A549 (cell line): Measurements from ENCODE around the gene FGGY. TPM values are rescaled to one million over a fixed set of nuclear protein-coding genes. Genes with fewer than 3 reads are reported as not detected.

Experiments used
- ATAC-seq, 2 experiments: fragments of 200-7000 bp in 1 of 2; fragments of >200 bp in 1 of 2; cut with Nextera tagmentation in 1 of 2; cut with Tn5 transposase in 1 of 2; 3 replicates each; pipeline versions ENCODE4 v1.8.0 to v1.9.1; 2018 to 2020; ENCODE audit warnings: mild to moderate bottlenecking in 1 of 2, moderate library complexity in 1 of 2
- CTCF ChIA-PET: fragments of 300-600 bp; sonication (Branson Sonifier 250); formaldehyde crosslinking; extraction: SDS; loops from one replicate; lab custom pipeline; 2021; ENCODE audit warnings: antibody characterized with exemption, inconsistent platforms; lab: Yijun Ruan, JAX
- POLR2A ChIA-PET: fragments of 350-600 bp; formaldehyde crosslinking; extraction: SDS; loops from one replicate; lab custom pipeline; 2021; ENCODE audit warnings: antibody characterized with exemption, inconsistent platforms; lab: Yijun Ruan, JAX
- DNase-seq, 2 experiments: peaks; one replicate each; pipeline versions ENCODE4 v3.0.0 to v3.0.0-alpha.2; 2011 to 2016; ENCODE audit warnings: low read depth in 1 of 2, low spot score in 1 of 2
- FAIRE-seq: peaks from 2 replicates; lab custom pipeline; 2011; peaks lifted over from hg19 to GRCh38; lab: Jason Lieb, UNC
- H3K27ac ChIP-seq, 2 experiments: fragments of >200 bp; sonication (Bioruptor Twin); formaldehyde crosslinking; 3 replicates each; pipeline ENCODE4 v1.5.1; 2016 to 2017
- H3K4me1 ChIP-seq: fragments of >200 bp; sonication (Bioruptor Twin); formaldehyde crosslinking; 3 replicates; pipeline ENCODE4 v1.6.1; 2016
- H3K4me2 ChIP-seq: fragments of >200 bp; sonication (Bioruptor Twin); formaldehyde crosslinking; 3 replicates; pipeline ENCODE4 v1.6.1; 2016
- H3K4me3 ChIP-seq: fragments of >200 bp; sonication (Bioruptor Twin); formaldehyde crosslinking; 3 replicates; pipeline ENCODE4 v1.5.1; 2016
- H3K9me3 ChIP-seq: fragments of >200 bp; sonication (Bioruptor Twin); formaldehyde crosslinking; 3 replicates; pipeline ENCODE4 v1.6.1; 2016
- ATOH8 ChIP-seq: fragments of 250-450 bp; sonication (Bioruptor Pico); IDR thresholded peaks from 2 replicates; pipeline ENCODE4 v1.5.0; 2020; ENCODE audit warnings: low read depth, mild to moderate bottlenecking, moderate library complexity
- CBX8 ChIP-seq: fragments of 200-600 bp; sonication (generic); IDR thresholded peaks from 2 replicates; pipeline ENCODE4 v1.6.1; 2016
- ESRRA ChIP-seq: fragments of 150-350 bp; IDR thresholded peaks from 2 replicates; pipeline ENCODE4 v1.6.1; 2014; ENCODE audit warnings: mild to moderate bottlenecking, low read length, borderline replicate concordance
- FOSB ChIP-seq: fragments of 250-450 bp; sonication (Bioruptor Pico); IDR thresholded peaks from 2 replicates; pipeline ENCODE4 v1.5.0; 2020; ENCODE audit warnings: mild to moderate bottlenecking, moderate library complexity
- GATA3 ChIP-seq: IDR thresholded peaks from 2 replicates; pipeline ENCODE4 v1.6.1; 2012; ENCODE audit warnings: borderline replicate concordance
- HEYL ChIP-seq: fragments of 250-450 bp; sonication (Bioruptor Pico); IDR thresholded peaks from 2 replicates; pipeline ENCODE4 v1.8.0; 2021; ENCODE audit warnings: mild to moderate bottlenecking, moderate library complexity
- HOXA7 ChIP-seq: fragments of 250-450 bp; sonication (Bioruptor Pico); IDR thresholded peaks from 2 replicates; pipeline ENCODE4 v1.5.0; 2020; ENCODE audit warnings: mild to moderate bottlenecking, moderate library complexity
- HOXB13 ChIP-seq: fragments of 250-450 bp; sonication (Bioruptor Pico); IDR thresholded peaks from 2 replicates; pipeline ENCODE4 v1.5.0; 2020; ENCODE audit warnings: low read depth, mild to moderate bottlenecking, moderate library complexity
- HOXB5 ChIP-seq: fragments of 250-450 bp; sonication (Bioruptor Pico); IDR thresholded peaks from 2 replicates; pipeline ENCODE4 v1.5.0; 2020; ENCODE audit warnings: mild to moderate bottlenecking, moderate library complexity
- KDM1A ChIP-seq: fragments of 200-600 bp; sonication (generic); IDR thresholded peaks from 2 replicates; pipeline ENCODE4 v1.6.1; 2016; ENCODE audit warnings: low read depth, mild to moderate bottlenecking
- MAZ ChIP-seq: fragments of 150-350 bp; IDR thresholded peaks from 2 replicates; pipeline ENCODE4 v1.6.1; 2014; ENCODE audit warnings: antibody characterized with exemption, low read depth, low read length, borderline replicate concordance
- NPAS2 ChIP-seq: fragments of 250-450 bp; sonication (Bioruptor Pico); IDR thresholded peaks from 2 replicates; pipeline ENCODE4 v1.8.0; 2022; ENCODE audit warnings: mild to moderate bottlenecking, moderate library complexity, borderline replicate concordance
- NR3C1 ChIP-seq: fragments of >200 bp; sonication (Bioruptor Twin); formaldehyde crosslinking; IDR thresholded peaks from 3 replicates; pipeline ENCODE4 v1.6.1; 2017
- POLR2AphosphoS2 ChIP-seq: conservative IDR thresholded peaks from 2 replicates; pipeline ENCODE4 v1.6.1; 2012; ENCODE audit warnings: low read length, improper control_type of control experiment, inconsistent platforms
- RCOR1 ChIP-seq: fragments of 150-350 bp; IDR thresholded peaks from 2 replicates; pipeline ENCODE4 v1.6.1; 2014; ENCODE audit warnings: antibody characterized with exemption, low read length, low read depth
- REST ChIP-seq: fragments of 200-600 bp; sonication (generic); IDR thresholded peaks from 2 replicates; pipeline ENCODE4 v1.6.1; 2016; ENCODE audit warnings: antibody characterized with exemption, mild to moderate bottlenecking, moderate library complexity
- SREBF2 ChIP-seq: fragments of 450-650 bp; IDR thresholded peaks from 2 replicates; pipeline ENCODE4 v1.6.1; 2014; ENCODE audit warnings: mild to moderate bottlenecking, moderate library complexity
- ZNF302 ChIP-seq: fragments of 250-450 bp; sonication (Bioruptor Pico); IDR thresholded peaks from 2 replicates; pipeline ENCODE4 v1.9.0; 2021; ENCODE audit warnings: inconsistent platforms, mild to moderate bottlenecking, moderate library complexity
- WGBS: methylation state at CpG from one replicate; pipeline ENCODE4 v1.1.6; 2017; ENCODE audit errors: missing lambda C conversion rate; 5-methylcytosine and 5-hydroxymethylcytosine counted together
- polyA plus RNA-seq, 4 experiments: library from polyadenylated mRNA; depleted of rRNA in 3 of 4; stranded (reverse); fragments of >200 nt; fragmentation: RNase III in 1 of 4; extraction: RNeasy Plus Mini Kit Qiagen cat#74134 plus additional on column Dnase treatment in 1 of 4; gene quantifications; 2 replicates in 3 of 4; 3 replicates in 1 of 4; pipeline ENCODE4 v1.2.3, GENCODE V29; 2011 to 2017

Gene FGGY
- polyA plus RNA-seq, 2 of the 4 experiments (the other 2 are of a cell fraction), result 2.9 to 4.8 TPM

GRCh38 chr1:59619557-59619956, 322.7 kb downstream of the FGGY start:
- TF ChIP-seq NPAS2 (CRISPR knock-in tag) (no peak), KDM1A (no peak), REST (no peak)
- ATAC-seq (no peak), FAIRE-seq (no peak), DNase-seq (no peak)
- no peaks in the 10 kb centered on the region for H3K4me1 ChIP-seq
- H3K27ac ChIP-seq, result no peak overlapping the region
- no peak overlapping the region for H3K4me3 ChIP-seq
- no peak overlapping the region for H3K4me2 ChIP-seq
- CTCF ChIA-PET, result no interaction called here
- POLR2A ChIA-PET, result no interaction called here
- 91% methylated on average over 2 of the region's 2 CpGs for WGBS
- no peaks in the 10 kb centered on the region for H3K9me3 ChIP-seq

GRCh38 chr1:59625384-59625783, 328.5 kb downstream of the FGGY start:
- no peak for ATAC-seq
- TF ChIP-seq ESRRA (no peak), HOXA7 (no peak), HEYL (CRISPR knock-in tag) (no peak), REST (no peak), MAZ (no peak), NR3C1 (no peak), FOSB (CRISPR knock-in tag) (no peak), ZNF302 (no peak), RCOR1 (no peak), SREBF2 (no peak), CBX8 (no peak), HOXB13 (no peak), GATA3 (no peak), POLR2AphosphoS2 (no peak), ATOH8 (CRISPR knock-in tag) (no peak), HOXB5 (CRISPR knock-in tag) (no peak)

More at GRCh38 chr1:59625384-59625783, 328.5 kb downstream of the FGGY start:
- Histone ChIP-seq H3K27ac (no peak overlapping the region), H3K4me2 (no peak overlapping the region), H3K9me3 (no peaks in the 10 kb centered on the region), H3K4me1 (no peaks in the 10 kb centered on the region), H3K4me3 (no peak overlapping the region)
- FAIRE-seq (no peak), DNase-seq (no peak)
- ChIA-PET CTCF (interaction anchor here (0.6 to 1.3 kb wide), 2 partner anchors 21 to 884 kb away, joined by 3 to 4 read pairs; no protein-coding TSS in a partner anchor), POLR2A (no interaction called here)
